Activated CD4-positive, alpha-beta T cell treated with anti-CD3 and anti-CD28 coated beads, Interleukin-2, Interleukin-6, amounts not matched to agents 100 ng/mL and 50 ng/mL, durations not matched to agents 16 hours and 8 hours (primary cell): Measurements from ENCODE around the gene SUSD5.
"Not testable (repeated sequence)": the region's sequence is repeated elsewhere in the genome, so short reads cannot be mapped to it uniquely, and the experiment has no call there.

Source experiments
- DNase-seq: peaks from one replicate; pipeline ENCODE4 v3.0.0-alpha.2; 2020

Gene SUSD5

DNA sequence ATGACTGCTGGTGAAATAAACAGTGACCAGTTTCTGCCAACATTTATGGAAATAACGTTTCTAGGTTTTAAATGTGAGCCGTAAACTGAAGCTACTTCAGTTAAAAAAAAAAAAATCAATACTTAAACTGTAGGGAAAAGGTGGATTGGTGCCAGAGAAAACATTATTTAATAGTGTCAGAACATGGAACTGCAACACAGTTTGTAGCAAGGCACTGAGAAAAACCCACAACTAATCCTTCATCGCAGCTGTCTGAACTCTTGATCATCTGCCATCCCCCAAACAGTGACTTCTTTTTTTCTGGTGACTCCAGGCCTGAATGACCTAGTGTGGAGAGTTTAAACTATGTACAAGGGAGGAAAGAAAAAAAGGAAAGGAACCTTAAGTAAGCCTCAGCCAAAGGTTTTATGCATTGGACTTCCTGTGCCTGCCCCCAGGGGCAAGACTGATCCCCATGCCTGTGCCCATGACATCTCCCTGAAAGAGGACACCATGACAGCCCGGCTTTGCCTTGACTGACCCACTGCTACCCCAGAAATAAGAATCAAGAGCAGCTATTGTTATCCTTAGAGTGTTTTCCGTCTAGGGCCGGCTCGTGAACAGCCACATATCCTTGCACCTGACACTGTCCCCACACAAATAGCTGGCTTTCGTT is 71.7 kb downstream of the SUSD5 start:
- DNase-seq = no peak

DNA sequence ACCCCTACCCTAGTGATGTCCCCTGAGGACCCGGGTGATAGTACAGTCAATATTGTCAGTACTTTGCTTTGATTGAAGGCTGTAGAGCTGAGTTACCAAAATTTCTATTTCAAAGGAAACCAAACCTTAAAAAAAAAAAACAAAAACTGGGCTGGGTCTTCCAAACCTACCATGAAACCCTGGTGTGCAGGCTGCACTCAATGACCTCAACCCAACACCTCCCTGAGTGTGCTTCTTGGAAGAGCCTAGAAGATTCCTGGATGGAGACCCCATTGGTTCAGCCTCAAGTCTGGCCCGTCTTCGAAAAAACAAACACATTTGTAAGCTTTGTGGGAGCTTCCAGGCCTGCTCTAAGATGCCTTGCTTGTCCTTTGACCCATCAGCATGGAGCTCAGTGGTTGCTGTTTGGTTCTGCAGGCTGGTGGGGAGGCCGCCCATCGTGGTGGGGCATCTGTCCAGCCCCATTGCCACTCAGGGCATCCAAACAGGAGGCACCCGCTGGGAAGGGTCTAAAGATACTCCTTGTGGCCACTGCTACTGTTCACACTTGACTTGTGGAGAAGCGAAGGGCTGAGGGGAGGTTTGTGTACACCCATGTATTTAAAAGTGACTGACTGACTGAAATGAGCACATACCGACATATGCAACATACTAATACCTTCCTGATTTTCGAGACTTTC is 72.6 kb downstream of the SUSD5 start:
- no peak for DNase-seq

GRCh38 chr3:33145221-33145900 is 73.2 kb downstream of the SUSD5 start:
- DNase-seq = no peak

GRCh38 chr3:33144433-33144832 is 74.2 kb downstream of the SUSD5 start:
- DNase-seq = peak; percentile 38

GRCh38 chr3:33141006-33141405 is 77.6 kb downstream of the SUSD5 start:
- no peak for DNase-seq

DNA sequence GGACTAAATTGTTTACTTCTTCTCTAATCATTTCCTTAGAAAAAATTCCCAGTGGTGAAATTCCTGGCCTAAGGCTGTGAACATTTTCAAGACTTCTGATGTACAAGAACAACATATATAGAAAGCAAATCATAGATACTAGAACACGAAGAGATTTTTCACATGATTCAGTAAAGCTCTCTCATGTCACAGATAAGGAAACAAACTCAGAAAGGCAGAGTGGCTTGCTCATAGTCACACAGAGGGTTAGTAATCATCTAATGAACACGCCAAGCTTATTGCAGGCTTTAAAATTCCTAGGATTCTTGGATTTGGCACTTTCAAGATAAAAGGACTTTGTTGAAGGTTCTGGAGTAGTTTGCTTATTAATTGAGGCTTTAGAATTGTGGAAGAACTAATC is 78.6 kb downstream of the SUSD5 start:
- DNase-seq = no peak

GRCh38 chr3:33139006-33139623 is 79.5 kb downstream of the SUSD5 start:
- not testable (repeated sequence) for DNase-seq

DNA sequence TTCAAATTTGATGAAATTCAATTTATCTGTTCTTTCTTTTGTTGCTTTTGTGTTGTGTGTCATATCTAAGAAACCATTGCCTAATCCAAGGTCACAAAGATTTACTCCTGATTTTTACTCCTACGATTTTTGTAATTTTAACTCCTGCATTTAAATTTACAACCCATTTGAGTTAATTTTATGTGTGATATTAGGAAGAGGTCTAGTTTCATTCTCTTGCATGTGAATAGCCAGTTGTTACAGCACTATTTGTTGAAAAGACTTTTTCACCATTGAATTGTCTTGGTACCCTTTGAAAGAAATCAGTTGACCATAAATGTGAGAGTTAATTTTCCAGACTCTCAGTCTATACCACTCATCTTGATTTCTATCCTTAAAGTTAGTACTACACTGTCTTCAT is 80.9 kb downstream of the SUSD5 start:
- DNase-seq = no peak

GRCh38 chr3:33134026-33134625 is 84.5 kb downstream of the SUSD5 start:
- peak; percentile 6 for DNase-seq

GRCh38 chr3:33132019-33132360 is 86.6 kb downstream of the SUSD5 start:
- no peak for DNase-seq

DNA sequence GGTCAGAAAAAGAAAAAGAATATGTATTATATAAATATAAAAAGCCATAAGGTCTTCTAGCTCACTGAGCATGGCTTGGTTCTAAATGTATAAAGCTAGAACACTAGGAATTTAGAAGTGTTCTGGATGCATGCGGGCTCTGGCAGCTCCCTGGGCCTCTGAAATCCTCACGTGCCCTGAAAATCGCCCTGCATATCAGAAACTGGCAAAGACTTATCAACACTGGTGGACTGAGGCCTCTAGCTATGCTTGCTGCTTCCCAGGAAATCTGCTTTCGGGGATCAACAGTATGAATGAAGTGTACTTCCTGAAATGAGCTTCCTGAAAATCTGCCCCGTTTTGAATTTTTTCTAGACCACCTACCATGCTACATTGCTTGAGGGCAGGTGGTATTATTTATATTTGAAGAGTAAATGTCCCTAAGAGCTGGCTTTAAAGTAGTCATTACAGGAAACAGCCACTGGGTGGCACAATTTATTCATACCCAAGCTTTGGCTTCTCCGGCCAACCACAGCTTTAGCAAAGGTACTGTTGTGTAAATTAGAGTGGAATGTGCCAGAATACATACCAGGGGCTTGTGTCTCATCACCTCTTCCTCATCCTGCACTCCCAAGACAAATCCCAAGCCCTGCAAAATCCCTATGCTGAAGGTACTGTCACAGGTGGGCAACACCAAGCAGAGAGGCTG is 87.1 kb downstream of the SUSD5 start:
- DNase-seq = peak; percentile 64

GRCh38 chr3:33130144-33130543 is 88.5 kb downstream of the SUSD5 start:
- DNase-seq = no peak

GRCh38 chr3:33128706-33129105 is 89.9 kb downstream of the SUSD5 start:
- DNase-seq = no peak

- no peak for DNase-seq
Observed at GRCh38 chr3:33125840-33126239, 92.8 kb downstream of the SUSD5 start.

DNA sequence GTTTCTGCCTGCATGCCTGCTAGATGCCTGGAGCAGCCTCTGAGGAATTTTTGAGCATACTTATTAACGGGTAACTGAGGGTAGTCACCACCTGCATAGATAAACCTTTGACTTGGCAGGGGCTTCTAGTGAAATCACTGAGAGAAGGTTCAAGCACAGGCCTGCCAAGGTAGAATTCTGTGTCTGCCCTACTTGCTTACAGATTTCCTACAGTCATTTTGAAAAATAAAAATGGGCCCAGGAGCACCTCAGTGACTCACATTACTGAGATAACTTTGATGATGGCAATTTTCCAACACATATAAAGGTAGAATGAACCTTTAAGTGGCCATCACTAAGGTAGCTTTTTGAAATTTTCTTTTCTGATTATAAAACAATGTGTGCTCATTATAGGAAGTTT is 94.0 kb downstream of the SUSD5 start:
- DNase-seq = peak; percentile 32

DNA sequence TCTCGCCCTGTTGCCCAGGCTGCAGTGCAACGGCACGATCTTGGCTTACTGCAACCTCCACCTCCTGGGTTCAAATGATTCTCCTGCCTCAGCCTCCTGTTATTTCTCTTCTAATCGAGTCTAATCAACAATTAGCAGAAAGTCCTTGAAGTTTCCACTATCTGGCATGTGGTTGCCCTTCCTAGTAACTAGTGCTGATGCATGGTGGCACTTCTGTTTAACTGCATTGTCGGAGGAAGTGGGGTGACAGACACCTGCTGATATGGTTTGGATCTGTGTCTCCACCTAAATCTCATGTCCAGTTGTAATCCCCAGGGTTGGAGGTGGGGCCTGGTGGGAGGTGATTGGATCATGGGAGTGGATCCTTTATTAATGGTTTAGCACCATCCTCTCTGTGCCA is 95.6 kb downstream of the SUSD5 start:
- DNase-seq = no peak

GRCh38 chr3:33119891-33120290 is 98.7 kb downstream of the SUSD5 start:
- DNase-seq = no peak

DNA sequence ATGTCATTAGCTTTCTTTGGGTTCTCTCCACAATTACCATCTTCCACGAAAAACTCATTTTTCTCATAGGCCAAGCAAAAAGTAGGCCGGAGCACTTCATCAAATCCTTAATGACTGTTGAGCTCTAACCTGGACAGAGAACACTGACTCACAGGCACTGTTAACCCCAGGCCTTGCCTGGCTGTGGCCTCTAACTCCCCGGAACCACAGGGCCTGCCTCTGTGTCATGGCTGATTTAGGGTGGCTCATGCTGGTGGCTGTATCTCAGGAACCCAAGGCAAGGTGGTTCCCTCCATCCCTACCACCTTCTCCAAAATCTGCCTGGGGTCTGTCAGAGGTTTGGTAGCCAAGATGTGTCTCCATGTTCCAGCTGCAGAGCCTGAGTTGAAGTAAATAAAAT is 101.1 kb downstream of the SUSD5 start:
- no peak for DNase-seq

- no peak for DNase-seq
Observed at GRCh38 chr3:33115024-33115768, 103.4 kb downstream of the SUSD5 start.

GRCh38 chr3:33114622-33115023 is 104.0 kb downstream of the SUSD5 start:
- DNase-seq = no peak

DNA sequence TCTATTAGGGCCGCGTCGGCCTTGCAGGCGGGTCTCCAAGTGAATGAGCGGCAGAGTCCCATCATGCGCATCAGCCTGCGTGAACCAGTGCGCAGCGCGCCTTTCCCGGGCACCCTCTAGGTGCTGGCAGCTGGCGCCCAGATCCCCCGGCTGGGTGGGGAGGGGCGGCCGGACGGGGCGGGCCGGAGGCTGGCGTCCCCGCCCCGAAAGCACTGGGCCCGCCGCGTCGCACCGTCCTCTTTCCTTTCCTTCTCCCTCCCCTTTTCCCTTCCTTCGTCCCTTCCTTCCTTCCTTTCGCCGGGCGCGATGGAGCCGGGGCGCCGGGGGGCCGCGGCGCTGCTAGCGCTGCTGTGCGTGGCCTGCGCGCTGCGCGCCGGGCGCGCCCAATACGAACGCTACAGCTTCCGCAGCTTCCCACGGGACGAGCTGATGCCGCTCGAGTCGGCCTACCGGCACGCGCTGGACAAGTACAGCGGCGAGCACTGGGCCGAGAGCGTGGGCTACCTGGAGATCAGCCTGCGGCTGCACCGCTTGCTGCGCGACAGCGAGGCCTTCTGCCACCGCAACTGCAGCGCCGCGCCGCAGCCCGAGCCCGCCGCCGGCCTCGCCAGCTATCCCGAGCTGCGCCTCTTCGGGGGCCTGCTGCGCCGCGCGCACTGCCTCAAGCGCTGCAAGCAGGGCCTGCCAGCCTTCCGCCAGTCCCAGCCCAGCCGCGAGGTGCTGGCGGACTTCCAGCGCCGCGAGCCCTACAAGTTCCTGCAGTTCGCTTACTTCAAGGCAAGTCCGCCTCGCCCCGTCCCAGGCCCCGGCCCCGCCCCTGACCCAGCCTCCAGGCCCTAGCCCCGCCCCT is 104.6 kb downstream of the SUSD5 start, which contains the start of gene CRTAP:
CRTAP (plus strand) TSS at position 243 of the 850 bp plus-strand sequence; CDS start at position 307, 64 bp downstream.
- peak; percentile 92 for DNase-seq
